GM21381 (cell line): ENCODE results near the gene KIDINS220.

Experiments
- ATAC-seq: cut with Tn5 transposase; IDR thresholded peaks from one replicate; pipeline ENCODE4 v1.9.1; 2021; ENCODE audit warnings: mild to moderate bottlenecking, moderate library complexity; ENCODE audit not compliant: unreplicated experiment

The KIDINS220 gene

DNA sequence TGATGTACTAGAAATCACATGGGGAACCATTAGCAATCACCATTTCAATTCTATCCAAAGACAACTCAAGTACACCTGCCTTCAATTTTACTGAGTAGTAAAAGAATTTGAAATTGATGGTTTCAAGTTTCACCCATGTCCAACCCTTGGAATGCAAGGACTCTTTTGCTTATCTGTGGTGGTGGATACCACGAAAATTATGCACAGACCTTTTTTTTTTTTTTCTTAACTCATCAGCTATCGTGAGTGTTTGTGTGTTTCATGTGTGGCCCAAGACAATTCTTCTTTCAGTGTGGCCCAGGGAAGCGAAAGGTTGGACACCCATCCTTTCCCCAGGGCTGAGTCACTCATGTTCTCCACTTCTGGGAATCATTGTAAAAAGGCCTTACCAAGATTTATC, 132.5 kb downstream of the KIDINS220 start:
- no peak for ATAC-seq

DNA sequence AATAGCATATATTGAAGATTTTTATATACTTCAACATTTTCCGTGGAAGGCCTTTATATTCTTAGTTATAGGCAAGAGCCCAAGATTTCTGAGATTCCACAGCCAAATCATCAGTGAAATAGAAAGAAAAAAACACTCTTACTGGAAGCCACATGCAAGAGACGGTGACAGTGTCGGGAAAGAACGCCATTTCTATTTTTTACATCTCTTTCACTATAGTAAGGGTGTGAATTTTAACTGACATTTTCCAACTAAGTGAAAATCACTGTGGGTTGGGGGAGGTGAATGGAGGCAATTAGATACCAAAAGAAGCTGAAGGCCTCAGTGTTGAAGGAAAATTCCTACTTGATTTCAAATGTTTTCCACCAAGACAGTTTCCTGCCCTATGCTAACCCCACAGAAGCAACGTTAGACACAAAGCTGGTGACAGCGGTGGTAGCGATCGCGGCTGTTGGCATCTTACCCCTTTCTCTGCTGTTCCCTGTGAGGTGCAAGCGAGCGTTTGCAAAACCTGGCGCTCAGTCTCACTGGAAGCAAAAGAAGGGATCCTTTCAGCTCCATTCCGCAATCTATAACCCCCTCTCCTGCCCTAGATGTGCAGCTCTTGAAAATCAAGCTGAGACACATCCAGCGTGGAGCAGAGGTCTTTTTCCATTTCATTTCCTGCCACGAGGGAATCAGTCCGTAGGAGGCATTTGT, 135.6 kb downstream of the KIDINS220 start:
- ATAC-seq: no peak

DNA sequence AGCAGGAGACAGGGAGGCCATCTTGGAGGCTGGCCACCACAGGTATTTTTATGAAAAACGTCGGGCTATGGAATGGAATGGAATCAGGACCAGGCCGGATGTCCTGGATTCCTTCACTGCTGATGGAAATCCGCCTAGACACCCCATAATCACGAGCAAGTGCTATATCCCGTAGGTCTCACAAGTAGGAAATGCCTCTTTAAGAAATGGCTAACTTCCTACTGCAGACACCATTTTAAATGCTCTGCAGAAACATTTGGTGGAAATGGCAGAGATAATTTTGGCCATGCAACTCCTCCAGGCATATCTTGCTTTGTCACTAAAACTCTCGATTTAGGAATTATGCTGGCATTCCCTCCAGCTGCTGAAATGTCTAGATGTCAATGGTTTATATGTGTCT, 137.6 kb downstream of the KIDINS220 start:
- no peak for ATAC-seq

DNA sequence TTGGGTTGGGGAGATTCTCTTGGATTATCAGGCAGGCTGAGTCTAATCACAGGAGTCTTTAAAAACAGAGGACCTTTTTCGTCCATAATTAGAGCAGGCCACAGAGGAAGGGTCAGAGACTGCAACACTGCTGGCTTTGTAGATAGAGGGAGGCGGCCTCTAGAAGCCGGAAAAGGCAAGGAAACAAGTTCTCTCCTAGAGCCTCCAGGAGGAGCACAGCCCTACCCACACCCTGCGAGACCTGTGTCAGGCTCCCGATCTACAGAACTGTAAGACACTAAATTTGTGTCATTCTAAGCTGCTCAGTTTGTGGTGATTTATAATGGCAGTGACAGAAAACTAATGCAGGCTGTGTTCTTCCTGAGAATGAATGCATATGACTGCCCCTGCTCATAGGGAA, 140.2 kb downstream of the KIDINS220 start:
- ATAC-seq: no peak

DNA sequence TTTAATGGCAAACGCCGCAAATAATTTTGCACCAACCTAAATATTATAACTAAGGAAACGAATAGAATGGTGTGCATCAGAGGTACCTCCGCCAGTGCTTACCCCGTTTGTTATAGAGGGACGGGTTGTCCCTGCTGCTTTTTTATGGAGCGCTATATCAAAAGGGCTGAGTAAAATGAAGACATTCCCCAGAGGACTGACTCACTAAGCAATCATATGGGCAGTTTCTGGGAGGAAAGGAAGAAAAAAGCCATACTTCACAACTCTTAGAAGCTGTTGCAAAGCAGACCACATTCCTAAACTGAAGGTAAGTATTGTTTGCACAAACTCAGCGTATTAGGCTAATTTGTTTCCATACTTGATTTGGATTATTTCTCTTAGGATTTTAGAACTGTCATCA, 142.7 kb downstream of the KIDINS220 start:
- ATAC-seq: no peak

DNA sequence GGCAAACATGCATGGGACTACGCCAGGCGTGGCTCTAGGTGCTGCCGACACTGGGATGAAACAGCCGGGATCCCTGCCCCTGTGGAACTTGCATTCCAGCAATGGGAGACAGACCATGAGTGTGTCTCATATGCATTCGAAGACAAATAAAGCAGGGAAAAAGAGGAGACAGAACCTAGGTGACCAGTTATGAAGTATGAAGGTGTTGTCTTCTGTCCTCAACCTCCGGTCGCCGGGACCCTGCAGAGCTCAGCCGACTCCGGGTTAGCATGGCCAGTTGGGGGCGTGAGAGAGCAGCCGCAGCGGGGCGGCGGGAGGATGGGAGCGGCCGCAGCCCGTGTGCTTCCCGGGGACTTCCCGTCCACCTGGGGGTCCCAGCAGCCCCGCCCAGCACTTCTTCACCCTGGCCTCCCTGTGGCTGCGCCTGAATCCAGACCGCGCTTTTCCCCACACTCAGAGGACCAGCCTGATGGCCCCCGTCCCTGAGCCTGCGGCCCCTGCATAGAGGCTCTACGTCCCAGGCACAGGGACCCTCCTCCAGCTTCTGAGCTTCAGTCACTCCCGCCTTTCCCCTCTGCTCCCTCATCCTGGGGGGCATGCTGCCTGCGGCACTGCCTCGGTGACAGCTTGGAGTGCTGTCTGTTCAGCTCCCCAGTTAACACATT, 144.1 kb downstream of the KIDINS220 start:
- no peak for ATAC-seq

DNA sequence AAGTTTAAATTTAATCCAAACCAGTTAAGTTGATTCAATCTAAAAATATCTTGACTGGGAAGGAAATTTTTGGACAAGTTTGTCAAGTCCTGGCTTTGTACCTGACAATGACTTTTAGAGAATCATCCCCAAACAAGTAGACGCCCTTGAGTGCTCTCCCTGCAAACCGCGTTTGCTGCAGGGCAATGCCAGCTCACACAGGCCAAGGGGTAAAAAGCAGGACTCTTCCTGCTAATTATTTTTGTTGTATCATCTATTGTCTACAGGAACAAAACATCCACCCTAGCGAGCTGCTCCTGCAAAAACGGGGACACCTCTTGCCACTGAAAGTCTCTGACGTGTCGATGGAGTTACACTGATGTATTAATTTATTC, 144.6 kb downstream of the KIDINS220 start:
- no peak for ATAC-seq

DNA sequence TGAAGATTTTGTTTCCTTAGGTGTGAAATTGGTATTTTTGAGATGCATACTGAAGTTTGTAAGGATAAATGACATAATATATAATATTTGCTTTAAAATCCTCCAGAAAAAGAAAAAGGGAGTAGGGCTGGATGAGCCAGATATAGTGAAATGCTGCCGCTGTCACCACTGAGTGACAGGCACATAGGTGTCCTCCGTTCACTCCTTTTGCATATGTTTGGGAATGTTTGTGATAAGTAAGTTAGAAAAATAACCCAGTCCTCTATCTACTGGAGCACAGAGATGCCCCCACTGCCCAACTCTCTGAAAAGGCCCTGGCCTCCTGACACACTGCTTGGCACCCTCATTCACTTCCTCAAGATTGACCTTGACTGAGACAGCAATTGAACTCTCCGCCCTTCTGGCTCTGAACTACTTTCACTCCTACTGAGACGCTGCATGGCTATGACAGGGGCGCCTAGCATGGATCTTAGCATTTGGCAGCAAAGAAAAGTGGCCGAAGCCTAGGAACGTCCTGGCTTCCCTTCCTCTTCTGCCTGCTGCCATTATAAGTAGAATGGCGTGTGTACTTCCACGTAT, 145.5 kb downstream of the KIDINS220 start:
- no peak for ATAC-seq

DNA sequence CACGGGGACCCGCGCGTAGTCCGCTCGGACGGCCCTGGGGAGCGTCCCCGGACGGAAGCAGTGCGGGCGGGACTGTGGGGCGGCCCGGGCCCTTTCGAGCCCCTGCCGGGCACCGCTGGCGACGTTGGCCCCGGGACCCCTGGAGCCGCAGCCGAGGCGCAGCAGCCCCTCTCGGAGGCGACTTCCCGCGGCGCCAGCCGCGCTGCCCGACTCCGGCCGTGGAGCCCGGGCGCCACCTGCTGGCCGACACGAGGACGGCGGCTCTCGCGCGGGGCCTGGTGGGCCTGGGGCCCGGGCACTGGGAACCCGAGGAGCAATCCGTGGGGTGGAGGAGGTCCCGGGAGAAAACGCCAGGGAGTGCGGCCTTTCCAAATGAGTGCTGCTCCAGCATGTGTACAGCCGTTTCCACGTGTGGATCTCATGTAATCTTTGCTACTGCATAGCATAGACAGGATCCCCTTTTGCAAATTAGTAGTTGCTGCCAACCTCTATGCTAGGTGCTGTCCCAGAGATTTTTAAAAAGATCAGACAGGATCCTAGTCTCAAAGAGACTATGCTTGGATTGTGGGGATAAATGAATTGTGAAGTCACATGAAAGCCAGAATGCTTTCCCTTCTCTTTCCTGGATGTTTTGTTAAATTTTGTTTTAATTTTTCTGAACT, 151.6 kb downstream of the KIDINS220 start:
- peak; percentile 35 for ATAC-seq

DNA sequence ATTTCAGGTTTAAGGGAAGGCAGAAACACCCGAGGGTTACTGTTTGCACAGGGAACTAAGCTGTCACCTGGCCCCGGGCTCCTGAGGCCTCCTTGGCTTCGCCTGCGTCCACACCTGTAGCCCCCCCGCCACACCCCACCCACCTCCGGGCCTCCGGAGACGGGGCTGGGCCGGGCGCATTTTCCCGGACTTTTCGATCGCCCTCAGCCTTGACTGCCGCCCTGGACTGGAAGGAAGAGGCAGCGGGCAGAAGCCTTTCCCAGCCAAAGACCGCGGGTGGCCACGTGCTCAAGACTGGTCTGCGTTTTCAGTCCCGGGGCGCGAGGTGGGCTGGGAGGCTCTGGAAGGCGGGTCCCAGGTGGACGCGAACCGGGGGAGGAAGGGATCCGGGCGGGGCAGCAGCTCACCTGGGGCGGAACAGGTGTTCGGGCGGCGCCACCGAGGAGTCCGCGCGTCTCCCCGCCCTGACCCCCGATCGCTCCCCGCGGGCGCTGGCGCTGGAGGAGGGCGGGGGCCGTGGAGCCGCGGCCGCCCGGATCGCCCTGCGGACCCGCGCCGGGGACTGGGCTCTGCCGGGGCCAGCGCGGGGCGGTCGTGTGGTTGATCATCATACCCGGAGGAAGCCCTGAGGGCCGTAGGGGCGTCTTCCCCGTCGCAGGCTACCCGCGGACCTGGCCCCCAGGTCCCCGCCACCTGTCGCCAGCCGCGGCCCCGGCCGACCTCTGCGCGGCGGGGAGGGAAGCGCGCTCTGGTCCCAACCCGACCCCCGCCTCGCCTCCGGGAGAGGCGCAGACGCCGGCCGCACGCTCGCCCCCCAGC, 152.3 kb downstream of the KIDINS220 start:
- ATAC-seq: peak; percentile 3

DNA sequence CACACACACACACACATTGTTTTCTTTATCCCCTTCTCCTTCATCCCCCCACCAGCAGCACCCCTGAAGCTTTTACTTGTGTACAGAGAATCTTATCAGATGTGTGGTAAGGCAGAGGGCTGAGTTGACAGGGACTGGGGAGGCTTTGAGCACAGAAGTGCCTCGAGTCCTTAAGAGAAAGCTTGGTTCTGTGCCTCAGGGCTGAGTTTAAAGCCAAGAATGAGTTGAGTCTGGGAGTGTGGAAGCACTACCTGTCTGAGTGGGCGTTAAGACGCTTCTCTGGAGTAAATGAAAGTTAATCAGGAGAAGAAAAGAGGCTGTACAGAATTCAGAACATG, 152.9 kb downstream of the KIDINS220 start:
- ATAC-seq: no peak

DNA sequence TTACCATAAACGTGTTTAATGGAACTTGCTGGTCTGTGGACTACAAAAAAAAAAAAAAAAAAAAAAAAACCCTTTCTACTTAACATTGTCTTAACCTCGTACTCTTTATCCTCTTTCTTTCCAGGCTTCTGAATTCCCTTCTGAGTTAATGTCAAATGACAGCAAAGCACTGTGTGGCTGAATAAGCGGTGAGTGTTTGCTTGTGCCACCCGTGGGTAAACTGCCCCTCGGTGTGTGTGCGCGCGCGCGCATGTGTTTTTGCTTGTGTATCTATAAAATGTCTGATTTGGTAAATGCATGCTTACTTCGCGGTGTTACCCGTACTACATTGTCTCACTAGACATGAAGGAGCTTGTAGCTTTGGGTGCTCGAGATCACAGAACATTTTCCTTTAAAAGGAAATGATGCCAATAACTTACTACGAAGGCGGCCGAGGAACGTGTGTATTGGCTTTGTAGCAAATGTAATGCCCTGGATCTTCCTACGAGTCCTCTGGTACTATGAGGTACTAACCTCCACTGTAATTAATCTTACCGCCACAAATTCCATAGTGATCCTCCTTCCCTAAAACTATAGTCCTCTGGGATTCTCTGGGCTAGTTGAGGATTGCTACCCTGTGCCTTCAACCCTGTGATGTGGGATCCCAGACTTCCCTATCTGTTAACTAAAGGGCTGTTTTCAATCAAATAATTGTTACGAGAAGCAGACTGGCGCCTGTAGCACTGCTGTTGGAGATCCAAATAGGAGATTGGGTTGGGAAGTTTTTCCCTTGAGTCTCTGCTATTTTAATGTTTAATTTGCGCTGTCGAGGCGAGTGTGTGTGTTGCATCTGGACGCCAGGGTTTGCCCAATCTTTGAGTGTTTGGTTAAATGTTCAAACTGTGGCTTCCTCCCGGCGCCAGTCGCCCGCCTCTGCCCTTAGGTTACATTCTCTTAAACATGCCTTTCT, 154.4 kb downstream of the KIDINS220 start:
- no peak for ATAC-seq

DNA sequence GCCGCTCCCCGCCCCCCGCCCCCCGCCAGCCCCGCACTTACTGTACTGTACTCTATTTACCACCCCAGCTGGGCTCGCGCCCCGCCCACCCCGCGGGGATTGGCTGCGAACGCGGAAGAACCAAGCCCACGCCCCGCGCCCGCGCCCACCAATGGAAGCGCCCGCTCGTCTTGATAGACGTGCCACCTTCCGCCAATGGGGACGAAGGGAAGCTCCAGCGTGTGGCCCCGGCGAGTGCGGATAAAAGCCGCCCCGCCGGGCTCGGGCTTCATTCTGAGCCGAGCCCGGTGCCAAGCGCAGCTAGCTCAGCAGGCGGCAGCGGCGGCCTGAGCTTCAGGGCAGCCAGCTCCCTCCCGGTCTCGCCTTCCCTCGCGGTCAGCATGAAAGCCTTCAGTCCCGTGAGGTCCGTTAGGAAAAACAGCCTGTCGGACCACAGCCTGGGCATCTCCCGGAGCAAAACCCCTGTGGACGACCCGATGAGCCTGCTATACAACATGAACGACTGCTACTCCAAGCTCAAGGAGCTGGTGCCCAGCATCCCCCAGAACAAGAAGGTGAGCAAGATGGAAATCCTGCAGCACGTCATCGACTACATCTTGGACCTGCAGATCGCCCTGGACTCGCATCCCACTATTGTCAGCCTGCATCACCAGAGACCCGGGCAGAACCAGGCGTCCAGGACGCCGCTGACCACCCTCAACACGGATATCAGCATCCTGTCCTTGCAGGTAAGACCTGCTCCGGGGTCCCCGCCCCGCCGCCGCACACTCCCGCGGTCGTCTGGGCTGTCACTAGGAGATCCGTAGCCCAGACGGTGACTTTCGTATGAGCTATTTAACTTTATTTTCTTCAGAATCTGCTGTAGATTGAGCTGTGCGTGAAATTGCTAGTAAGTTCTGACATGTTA, 155.4 kb downstream of the KIDINS220 start, which contains the start of gene ID2:
Gene ID2 (plus strand): TSS at position 271 of the 907 bp plus-strand sequence. CDS start 110 bp downstream, at position 381.
- peak; percentile 58 for ATAC-seq

DNA sequence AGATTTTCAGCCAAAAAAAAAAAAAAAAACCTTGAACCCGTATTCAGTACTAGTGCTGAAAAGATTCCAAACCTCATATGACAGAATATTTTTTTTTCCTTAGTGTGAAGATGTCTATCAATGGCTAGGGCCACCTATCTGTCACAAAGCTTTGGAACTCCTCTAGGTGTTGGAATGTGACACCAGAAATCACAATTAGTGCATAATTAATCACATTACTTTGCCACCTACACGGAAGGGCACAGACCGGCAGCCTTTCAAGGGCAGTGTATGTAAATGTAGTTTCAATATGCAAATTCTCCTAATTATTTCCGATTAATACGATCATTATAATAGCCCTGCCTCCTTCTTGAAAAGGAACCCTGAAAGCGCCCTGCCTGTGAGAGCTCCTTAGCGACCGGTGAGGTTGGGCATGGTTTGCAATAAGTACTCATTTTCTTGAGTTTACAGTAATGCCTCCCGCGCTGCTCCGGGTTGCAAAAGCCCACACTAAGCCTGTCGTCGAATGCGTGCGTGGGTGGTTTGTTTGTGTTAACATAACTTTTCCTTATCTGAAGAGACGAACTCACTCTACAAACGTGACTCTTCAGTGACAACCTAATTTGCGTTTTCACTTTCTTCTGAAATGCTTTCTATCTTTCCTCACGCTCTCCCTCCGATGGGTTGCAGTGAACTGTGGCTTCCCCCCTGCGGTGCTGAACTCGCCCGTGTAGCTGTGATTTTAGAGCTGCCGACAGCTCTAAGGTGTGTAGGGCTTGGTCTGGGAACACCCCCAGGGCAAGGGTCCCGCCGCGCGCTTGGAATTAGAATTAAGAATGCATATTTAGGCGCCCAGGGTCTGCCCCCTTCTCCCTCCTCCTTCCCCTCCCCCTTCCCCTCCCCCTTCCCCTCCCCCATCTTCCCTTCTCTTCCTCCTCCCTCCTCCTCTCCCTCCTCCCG, 156.3 kb downstream of the KIDINS220 start:
- ATAC-seq: no peak

DNA sequence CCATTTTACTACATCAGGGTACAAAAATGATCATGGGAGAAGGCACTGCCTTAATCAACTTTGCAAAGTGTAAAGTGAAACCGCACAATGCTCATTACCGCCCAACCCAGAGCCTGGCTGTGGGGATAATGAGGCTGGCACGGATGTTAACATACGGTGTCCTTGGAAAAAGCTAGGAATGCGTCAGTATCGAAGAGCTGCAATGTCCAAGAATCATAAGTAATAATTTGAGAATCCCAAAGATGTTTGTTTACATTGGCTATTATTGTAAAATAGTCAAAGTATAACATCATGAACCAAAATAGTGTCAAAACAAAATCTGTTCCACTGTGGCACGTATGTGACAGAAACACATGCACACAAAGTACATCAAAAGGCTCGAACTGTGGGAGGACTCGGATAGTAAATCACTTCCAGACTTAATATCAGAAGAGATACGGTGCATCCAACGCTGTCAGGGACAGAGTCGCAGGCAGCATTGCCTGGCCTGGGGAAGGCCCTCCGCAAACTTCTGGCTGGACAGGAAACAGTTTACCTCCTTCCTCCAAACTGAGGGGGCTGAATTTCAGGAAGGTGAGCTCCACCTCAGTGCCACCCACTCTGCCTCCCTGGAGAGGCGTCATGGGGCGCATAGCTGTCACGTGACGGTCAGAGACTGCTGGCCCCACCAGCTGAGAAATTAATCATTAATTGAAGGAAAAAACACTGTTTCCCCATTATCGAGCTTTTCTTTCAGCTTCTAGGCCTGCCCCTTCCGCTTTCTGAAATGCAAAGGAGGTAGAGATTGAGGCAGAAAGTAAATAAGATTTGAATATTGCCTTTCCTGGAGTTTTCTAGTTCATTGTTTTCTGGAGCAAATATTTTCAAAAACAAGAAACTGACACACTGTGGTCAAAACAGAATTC, 157.3 kb downstream of the KIDINS220 start:
- ATAC-seq: no peak

DNA sequence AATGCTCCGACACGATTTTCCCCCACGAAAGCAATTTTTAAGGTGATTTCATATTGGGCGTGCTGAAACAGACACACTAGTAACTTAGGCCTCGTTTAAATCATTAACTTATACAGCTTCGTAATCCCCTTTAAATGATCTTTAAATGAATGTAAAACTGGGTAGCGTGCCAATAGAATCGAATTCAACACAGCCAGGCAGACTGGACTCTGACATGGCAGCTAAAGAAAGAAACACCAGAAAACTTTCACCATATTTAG, 157.9 kb downstream of the KIDINS220 start:
- no peak for ATAC-seq
